Occipital lobe (tissue), 2 donors: ENCODE results near the gene LRRC32. TPM values are rescaled to one million over a fixed set of nuclear protein-coding genes. Genes with fewer than 3 reads are reported as not detected.

Experiments used
- DNase-seq: peaks from one replicate; lab custom pipeline; 2025; lab: John Stamatoyannopoulos, UW
- total RNA-seq: library from RNA; depleted of rRNA; stranded (reverse); fragments of >200 nt; gene quantifications from one replicate; pipeline ENCODE4 v1.2.3, GENCODE V29; 2014

LRRC32 gene
- total RNA-seq, 1 donor from 2014 or later, result 1.1 TPM

GRCh38 chr11:76700177-76701100, 29.9 kb upstream of the LRRC32 start:
- DNase-seq, result no peak

- DNase-seq, result no peak
Measured at GRCh38 chr11:76699451-76700091, 29.0 kb upstream of the LRRC32 start.

GRCh38 chr11:76698321-76699043, 27.9 kb upstream of the LRRC32 start:
- DNase-seq, result no peak

DNA sequence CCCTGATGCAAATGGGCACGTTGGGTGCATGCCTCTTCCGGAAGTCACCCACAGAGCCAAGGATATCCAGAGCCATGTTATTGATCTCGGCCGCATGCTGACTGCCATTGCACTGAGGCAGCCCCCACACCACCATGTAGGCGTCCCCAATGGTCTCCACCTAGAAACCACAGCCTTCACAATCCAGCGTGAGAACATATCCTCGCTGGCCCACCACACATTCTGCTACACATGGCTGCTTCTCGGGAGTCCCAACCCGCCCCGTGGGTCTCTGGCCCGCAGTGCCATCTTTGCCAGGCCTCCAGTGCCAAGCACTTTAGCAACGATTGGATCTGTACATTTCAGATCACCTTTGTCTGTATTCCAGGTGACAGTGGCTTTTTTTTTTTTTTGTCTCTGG, 26.2 kb upstream of the LRRC32 start:
- DNase-seq, result no peak

DNA sequence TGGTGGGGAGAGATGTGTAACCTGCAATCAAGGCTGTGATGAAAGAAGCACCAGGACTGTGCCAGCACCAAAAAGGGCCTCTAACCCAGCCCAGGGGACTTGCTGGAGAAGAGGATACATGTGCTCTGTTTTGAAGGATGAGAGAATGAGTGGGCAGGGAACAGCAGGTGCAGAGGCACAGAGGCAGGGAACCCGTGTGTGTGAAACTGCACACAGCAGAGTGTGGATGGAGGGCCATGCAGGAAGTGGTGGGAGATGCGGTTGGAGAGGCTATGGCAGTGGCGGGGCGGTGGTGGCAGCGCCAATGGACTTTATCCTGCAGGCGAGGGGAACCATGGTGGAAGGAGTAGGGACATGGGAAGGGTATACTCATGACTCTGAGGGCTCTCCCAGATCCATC, 25.2 kb upstream of the LRRC32 start:
- no peak for DNase-seq

DNA sequence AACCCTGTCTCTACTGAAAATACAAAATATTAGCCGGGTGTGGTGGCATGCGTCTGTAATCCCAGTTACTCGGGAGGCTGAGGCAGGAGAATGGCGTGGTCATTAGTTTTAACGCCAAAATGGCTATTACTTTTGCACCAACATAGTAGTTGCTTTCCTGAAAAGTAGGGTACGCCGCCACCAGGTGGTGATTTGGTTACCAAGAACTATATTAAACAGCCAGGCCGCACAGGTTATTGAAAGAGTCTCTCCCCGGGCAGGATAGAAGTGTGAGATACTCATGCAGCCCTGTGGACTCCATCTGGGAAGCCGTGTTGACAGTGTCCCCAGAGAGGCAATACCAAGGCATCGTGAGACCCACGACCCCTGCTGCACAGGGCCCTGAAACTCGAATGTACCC, 24.6 kb upstream of the LRRC32 start:
- DNase-seq, result no peak

- DNase-seq, result no peak
Measured at GRCh38 chr11:76694664-76695063, 24.1 kb upstream of the LRRC32 start.

GRCh38 chr11:76693806-76694205, 23.3 kb upstream of the LRRC32 start:
- DNase-seq, result no peak

DNA sequence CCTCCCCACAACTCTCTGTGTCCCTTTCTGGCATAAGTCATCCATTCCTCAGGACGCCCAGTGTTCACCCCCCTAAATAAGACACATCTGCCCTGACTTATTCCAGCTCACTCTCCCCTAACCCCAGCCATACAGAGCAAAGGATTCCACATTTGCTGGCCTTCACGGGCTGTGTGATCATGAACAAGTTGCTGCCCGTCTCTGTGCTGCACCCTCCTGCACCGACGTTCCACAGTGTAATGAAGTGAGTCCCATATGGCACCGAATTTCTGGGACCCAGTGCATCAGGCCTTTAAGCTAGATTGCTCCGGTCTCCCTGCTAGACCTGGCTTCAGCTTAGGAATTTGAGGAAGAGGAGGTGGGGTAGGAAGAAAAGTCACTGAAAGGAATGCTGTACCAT, 22.4 kb upstream of the LRRC32 start:
- no peak for DNase-seq

DNA sequence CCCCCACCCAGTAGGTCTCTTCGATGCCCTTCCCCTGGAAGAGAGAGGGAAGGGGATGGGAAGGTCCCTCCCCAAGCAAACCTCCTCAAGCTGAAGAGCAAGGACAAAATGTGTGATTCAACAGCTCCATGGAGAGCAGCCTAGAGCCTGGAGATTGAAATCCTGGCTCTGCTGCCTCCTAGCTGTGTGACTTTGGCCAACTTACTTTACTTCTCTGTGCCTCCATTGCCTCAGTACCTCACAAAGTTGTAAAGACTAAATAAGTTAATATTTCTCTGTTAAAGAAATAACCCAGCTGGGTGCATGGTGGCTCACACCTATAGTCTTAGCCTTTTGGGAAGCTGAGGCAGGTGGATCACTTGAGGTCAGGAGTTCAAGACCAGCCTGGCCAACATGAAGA, 21.1 kb upstream of the LRRC32 start:
- DNase-seq, result no peak

DNA sequence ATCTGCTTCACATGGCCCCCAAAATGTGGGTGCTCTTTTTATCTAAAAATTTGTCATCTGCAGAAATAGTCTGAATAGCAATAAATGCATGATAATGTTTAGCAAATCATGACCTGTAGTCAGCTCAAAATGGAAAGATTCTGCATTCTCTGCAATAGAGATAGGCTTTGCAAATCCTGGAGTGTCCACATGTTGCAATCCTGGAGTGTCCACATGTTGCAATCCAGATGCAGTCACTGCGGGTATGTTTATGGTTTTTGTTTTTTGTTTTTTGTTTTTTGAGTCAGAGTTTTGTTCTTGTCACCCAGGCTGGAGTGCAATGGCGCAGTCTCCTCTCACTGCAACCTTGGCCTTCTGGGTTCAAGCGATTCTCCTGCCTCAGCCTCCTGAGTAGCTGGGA, 20.2 kb upstream of the LRRC32 start:
- no peak for DNase-seq

- no peak for DNase-seq
Measured at GRCh38 chr11:76689313-76690260, 19.0 kb upstream of the LRRC32 start.

GRCh38 chr11:76688146-76688545, 17.6 kb upstream of the LRRC32 start:
- no peak for DNase-seq

DNA sequence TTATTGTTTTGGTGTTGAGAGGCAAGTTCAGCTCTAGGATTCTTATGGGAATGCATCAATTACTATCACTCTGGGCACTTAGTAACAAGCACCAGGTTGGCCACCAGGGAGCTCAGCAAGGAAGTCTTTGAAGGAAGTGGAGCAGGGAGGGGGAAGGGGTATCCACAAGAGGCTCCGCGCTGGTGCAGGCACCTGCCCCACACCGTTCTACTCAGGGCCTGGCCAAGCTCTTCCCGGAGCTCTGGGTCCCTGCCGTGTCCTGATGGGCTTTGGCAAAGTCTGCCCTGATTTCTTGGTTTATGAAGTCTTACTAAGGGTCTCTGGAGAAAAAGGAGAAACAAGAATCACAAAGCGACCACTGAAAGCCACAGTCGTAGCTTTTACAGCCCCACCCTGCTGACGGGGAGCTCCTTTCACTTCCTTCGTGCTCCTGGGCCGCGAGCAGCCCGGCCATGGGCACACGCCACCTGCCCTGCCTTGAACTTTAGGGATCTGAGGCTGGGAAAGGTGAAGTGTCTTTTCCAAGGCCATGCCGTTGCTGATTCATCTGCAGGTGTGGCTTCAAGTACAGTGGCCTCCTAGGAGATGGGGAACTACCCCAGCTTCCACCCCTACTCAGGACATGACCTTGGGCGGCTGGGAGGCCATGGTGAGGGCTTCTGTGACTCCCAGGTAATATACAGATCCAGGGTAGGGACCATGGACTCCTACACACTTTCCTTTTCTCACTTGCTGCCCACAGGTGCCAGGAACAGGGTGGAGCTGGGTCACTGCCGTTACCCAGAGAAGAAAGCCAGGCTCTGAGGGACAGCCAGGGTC, 15.9 kb upstream of the LRRC32 start:
- no peak for DNase-seq

DNA sequence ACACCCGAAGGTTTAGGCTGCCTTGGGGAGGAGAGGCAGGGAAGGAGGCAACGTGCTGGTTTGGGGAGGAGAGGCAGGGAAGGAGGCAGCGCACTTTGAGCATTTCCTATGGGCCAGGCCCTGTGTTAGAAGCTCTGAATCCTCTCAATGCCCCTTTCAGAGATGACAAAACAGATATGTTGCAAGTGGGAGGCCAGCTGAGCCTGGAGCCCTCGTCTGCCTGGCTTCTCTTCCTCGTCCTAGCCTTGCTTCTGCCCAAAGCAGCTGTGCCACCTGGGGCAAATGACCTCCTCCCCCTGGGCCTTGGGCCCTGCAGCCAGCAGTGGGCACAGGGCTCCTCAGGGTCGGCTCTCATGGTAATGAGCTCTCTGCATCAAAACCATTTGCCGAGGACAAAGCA, 15.3 kb upstream of the LRRC32 start:
- no peak for DNase-seq

DNA sequence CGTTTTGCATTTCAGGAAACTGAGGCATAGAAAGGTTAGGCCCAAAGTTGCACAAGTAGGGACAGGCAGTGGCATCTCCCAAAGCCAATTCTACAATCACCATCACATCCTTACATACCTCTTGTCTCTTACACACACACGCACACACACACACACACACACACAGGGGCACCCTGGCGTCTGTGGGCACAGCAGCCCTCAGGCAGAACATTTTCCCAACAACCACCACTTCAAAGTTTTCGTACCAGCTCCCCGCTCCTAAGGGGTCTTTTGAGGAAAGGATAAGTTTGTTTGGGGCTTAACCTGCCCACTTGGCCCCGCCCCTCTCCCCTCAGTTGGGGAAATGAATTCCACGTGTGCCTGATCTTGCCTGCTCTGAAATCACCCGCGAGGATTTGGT, 14.7 kb upstream of the LRRC32 start:
- DNase-seq, result no peak

DNA sequence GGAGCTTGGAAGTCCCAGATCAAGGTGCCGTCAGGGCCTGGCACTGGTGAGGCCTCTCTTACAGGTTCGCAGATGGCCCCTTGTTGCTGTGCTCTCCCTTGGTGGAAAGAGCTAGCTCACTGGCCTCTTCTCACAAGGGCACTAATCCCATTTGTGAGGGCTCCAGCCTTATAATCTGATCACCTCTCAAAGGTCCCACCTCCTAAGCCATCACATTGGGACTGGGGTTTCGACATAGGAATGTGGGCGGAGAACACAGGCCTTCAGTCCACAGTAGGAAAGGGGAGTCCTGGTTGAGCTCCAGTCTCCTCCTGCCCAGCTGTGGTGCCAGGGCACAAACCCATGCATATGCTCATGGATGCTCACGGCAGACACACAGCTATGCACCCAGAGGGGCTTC, 14.0 kb upstream of the LRRC32 start:
- DNase-seq, result no peak

DNA sequence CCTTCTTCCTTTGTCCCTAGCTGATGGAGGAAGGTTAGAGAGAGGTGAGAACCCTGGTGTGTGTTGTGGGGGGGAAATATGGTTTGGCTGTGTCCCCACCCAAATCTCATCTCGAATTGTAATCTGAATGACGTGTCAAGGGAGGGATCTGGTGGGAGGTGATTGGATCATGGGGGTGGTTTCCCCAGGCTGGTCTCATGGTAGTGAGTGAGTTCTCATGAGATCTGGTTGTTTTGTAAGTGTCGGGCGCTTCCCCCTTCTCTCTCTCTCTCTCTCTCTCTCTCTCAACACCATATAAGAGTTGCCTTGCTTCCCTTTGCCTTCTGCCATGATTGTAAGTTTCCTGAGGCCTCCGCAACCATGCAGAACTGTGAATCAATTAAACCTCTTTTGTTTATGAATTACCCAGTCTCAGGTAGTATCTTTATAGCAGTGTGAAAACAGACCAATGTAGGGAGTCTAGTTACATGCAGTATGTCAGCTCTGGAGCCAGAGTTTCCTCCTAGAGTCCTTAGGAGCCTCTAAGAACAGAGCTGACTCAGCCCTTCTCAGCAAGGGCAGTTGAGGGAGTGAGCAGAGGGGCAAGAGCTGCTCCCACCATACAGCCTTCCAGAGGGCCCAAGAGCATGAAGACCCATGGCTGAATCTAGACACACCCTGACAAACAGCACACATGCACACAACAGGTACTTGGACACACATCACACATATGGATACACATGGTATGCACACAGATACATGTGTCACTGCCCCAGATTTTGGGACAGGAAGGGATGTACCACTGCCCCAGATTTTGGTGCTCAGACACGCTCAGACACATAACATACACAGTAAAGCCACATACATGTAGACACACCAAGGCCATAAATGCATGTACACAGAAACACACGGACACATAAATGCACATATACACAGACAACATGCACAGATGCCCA, 12.9 kb upstream of the LRRC32 start:
- DNase-seq, result no peak

DNA sequence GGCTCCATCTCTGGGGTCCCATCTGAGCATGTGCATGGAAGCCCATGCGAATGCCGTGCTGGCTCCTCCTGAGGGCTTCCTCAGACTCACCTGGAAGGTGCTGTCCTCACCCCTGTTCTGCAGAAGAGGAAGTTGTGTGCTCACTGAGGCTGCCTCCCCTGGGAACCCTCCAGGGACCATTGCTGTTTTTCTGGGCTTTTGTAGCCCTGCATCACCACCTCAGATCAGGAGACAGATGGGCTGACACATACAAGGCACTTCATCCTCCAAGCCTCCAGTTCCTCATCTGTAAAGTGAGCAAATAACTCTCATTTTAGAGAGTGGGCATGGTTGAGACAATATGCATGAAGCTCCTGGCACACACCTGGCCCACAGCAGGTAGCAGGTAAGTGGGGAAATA, 12.1 kb upstream of the LRRC32 start:
- no peak for DNase-seq
